HG03159 (cell line): ENCODE measurements around the gene RANGRF.

ENCODE experiments used
- ATAC-seq: cut with Tn5 transposase; IDR thresholded peaks from one replicate; pipeline ENCODE4 v1.9.1; 2021; ENCODE audit warnings: mild to moderate bottlenecking, moderate library complexity; ENCODE audit not compliant: unreplicated experiment

RANGRF gene

DNA sequence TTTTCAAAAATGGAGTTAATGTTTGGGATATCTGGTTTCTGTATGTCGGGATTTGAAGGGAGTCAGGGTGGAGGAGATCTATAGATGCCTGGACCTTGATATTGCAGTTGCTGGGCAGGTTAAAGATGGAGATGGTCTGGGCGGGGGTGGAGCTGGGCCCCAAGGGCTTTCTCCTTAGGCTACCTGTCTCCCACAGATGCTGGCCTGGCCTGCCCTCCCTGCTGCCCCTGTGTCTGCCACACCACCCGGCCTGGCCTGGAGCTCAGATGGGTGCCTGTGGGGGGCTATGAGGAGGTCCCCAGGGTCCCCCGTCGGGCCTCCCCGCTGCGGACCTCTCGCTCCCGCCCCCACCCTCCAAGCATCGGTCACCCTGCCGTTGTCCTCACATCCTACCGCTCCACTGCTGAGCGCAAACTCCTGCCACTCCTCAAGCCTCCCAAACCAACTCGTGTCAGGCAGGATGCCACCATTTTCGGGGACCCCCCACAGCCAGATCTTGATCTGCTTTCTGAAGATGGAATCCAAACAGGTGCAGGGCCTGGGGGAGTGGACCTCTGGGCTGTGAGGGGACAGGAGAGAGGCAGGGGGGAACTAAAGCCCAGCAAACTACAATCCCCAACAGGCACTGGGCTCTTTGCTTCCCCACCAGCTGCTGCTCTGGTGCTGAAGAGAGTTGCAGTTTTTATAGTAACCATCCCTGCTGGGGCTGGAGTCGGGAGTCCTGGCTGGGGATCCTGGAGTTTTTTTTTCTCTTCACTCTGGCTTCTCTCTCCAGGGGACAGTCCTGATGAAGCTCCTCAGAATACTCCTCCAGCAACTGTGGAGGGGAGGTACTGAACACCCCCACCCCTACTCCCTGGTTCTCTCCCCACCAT, 24.5 kb downstream of the RANGRF start:
- ATAC-seq = no peak

- no peak for ATAC-seq
Observed at GRCh38 chr17:8314797-8315763, 26.6 kb downstream of the RANGRF start.

- no peak for ATAC-seq
Observed at GRCh38 chr17:8315764-8316217, 27.3 kb downstream of the RANGRF start.

DNA sequence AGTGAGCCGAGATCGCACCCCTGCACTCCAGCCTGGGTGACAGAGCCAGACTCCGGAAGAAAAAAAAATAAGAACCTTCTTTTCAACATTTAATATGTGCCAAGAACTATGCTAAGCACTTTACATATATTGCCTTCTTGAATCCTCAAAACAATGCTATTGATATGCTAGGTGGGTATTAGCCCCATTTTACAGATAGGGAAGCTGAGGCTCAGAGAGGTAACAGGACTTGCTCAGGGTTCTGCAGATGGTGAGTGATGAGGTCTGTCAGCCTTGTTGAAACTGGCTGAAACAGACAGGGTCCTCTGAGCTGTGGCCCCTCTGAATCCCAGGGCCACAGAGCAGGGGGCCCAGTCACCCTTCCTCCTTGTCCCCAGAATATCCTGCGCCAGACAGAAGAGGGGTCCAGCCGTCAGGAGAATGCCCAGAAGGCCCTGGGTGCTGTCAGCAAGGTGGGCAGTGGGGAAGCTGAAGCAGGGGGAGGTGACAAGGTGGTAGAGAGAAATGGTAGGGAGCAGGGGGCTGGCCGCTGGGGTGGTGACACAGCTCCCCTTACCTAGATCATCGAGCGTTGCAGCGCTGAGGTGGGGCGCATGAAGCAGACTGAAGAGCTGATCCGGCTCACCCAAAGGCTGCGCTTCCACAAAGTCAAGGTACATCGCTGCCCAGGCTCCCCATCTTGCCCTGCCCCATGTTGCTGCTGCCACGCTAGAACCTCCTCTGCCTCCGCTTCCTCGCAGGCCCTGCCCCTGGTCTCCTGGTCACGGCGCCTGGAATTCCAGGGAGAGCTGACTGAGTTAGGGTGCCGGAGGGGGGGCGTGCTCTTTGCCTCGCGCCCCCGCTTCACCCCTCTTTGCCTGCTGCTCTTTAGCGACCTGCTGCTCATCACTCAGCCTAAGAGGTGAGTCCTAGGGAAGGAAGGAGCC, 29.8 kb downstream of the RANGRF start:
- ATAC-seq = no peak

DNA sequence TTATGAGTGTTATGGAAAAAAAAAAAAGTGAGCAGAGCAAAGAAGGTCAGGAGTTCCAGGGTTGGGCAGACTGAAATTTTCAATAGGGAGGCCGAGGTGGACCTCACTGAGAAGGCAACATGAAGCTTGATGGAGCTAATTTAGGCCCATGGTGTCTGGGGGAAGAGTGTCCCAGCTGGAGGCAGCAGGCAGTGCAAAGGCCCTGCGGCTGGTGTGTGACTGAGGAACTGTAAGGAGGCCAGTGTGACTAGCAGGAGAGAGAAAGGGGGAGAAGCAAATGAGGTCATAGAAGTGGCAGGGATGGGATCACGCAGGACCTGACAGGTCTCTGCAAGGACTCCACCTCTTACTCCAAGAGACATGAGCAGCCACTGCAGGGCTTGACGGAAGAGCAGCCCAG, 31.8 kb downstream of the RANGRF start:
- ATAC-seq = no peak

GRCh38 chr17:8320990-8321389, 32.5 kb downstream of the RANGRF start:
- ATAC-seq = no peak

DNA sequence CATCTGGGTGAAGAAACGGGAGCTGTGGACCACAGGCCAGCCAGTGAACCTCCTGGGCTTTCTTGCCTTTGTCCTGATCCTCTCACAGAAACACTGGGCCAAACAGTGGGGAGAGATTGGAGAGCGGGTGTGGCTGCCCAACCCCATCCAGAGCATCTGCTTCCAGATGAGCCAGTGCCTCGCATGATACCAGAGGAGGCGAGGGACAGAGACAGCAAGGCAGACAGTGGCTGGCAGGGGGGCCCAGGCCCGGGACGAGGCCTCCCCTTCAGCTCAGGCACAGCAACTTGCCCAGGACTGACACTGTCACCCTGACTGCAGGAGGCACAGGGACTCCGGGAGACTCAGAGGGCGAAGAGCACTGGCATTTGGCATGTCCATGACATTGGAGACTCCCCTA, 33.6 kb downstream of the RANGRF start:
- no peak for ATAC-seq

GRCh38 chr17:8324132-8324531, 35.7 kb downstream of the RANGRF start:
- ATAC-seq = no peak

- no peak for ATAC-seq
Observed at GRCh38 chr17:8324923-8325322, 36.5 kb downstream of the RANGRF start.

DNA sequence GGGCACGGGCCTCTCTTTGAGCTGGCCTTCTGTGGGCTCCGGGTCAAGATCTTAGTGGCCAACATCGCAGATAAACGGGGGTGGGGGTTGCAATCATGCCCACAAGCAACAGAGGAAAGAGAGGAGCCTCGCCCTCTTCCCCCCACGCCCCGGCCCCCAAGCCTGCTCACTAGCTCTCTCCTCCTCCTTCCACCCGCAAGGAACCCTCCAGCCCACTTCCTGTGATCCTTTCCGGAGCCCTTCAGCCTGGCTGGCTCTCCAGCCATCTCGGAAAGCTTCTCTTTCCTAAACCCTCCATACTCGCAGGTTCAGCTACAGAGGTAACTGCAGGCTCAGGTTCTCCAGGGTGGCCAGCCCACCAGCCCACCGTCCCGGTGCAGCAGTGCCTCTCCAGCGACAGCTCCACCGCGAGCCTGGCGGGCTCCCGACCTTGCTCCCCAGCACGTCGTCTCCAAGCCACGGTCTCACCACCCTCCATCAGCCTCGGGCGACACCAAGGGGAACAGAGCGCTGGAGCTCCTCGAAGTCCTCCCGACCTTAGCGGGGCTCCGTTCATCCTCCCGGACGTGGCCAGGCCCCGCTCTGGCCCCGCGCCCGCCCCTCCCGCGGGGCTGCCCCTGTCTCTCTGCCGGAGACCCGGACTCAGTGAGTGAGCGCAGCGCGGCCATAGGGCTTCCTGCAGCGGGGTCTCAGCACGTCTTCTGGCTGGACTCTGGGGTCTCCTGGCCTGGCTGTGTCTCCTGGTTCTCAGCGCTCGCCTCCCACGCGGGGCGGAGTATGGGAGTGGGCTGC, 38.2 kb downstream of the RANGRF start:
- no peak for ATAC-seq

- no peak for ATAC-seq
Observed at GRCh38 chr17:8327303-8327649, 38.8 kb downstream of the RANGRF start.

DNA sequence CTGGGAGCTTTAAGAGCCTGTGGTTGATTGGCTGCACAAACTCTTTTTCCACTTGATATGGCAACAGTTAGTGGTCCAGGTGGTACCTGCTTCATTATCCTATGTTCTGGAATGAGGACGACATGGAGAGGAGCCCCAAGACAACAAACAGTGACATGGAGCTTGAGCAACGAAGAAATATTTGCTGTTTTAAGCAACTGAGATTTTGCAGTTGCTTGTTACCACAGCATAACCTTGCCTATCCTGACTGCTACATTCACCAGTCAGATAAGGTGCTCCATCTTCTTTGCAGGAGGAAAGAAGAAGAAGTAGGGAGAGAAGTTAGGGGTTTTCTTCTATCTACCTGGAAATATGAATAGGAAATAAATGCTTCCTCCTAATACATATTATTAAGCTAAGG, 43.7 kb downstream of the RANGRF start:
- no peak for ATAC-seq

DNA sequence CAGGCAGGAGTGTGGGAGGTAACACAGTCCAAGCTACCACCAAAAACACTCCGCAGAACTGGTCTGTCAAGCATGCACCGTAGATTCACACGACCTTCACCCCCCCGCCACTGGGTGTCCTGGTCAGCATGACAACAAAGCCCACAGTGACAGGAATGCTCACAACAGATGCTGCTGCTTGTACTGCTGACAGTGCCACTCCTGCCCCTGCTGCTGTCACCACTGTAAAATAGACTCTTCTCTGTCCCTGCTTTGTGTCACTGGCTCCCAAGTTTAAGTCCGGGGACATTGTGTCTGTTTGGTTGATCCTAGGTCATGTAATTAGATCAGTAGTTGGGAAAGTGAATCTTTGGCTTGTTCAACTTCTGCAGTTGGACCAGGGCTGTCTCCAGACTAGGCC, 44.2 kb downstream of the RANGRF start:
- no peak for ATAC-seq

GRCh38 chr17:8333281-8333680, 44.8 kb downstream of the RANGRF start:
- no peak for ATAC-seq

DNA sequence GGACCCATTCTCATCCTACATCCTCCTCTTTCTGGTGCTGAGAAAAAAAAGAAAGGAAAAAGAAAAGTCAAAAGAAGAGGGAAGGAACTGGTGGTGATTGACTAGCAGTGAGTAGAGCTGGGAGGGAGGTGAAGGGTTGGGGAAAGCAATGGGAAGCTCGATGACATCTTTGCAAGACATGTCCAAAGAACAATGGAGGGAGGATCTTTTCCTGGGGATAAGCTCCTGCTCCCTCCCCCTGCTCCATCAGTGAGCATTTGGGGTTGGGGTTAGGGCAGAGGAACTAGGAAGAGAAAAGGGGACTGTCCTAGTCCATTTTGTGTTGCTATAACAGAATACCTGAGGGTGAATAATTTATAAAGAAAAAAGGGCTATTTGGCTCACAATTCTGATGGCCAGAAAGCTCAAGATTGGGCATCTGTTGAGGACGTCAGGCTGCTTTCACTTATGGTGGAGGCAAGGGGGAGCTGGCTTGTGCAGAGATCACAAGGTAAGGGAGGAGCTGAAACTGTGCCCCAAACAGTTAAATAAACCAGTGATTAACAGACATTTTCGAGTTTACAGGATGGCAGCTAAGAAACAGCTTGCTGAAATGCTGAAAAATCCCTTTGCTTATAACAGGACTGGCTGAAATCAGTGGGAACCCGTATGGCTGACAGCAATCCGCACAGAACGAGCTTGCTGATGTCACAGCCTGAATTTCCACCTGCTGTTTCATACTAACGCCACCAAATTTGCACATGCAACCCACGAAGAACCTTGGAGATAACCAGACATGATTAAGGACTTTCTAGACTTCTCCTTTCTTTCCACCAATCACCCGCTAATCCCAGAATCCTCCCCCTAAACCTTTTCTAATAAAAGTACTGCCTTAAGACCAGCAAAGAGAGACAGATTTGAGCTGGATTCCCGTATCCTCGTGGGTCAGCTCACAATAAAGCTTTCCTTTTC, 49.6 kb downstream of the RANGRF start:
- ATAC-seq = no peak

- ATAC-seq = no peak
Observed at GRCh38 chr17:8338753-8339140, 50.3 kb downstream of the RANGRF start.

GRCh38 chr17:8339540-8339939, 51.1 kb downstream of the RANGRF start, which contains the start of gene ODF4:
TSS of gene ODF4 (plus strand) at chr17:8339840. CDS start at chr17:8340052, 212 bp downstream.
- no peak for ATAC-seq
